ENCODE data around the gene CEP85.

CEP85 gene

GRCh38 chr1:26233903-26234643 is at the start of gene CEP85:
Gene CEP85 (plus strand): TSS chr1:26234200. CDS start chr1:26239784, 5,584 bp downstream.
- peak; percentile 98 for DNase-seq

- DNase-seq = no peak
These were observed 49.1 kb upstream of the CEP85 start for GRCh38 chr1:26184883-26185282.

GRCh38 chr1:26187882-26188281 is 46.1 kb upstream of the CEP85 start:
- DNase-seq = no peak

GRCh38 chr1:26188477-26188876 is 45.5 kb upstream of the CEP85 start:
- no peak for DNase-seq

GRCh38 chr1:26189331-26189730 is 44.7 kb upstream of the CEP85 start:
- no peak for DNase-seq

GRCh38 chr1:26189751-26190275 is 44.2 kb upstream of the CEP85 start:
- no peak for DNase-seq

- DNase-seq = no peak
These were observed 43.5 kb upstream of the CEP85 start, which contains the start of gene CATSPER4 for GRCh38 chr1:26190373-26190987. Gene CATSPER4 (plus strand): TSS chr1:26190602. CDS start chr1:26190628, 26 bp downstream.

GRCh38 chr1:26191739-26192138 is 42.3 kb upstream of the CEP85 start:
- no peak for DNase-seq

GRCh38 chr1:26195805-26196204 is 38.2 kb upstream of the CEP85 start:
- no peak for DNase-seq

- DNase-seq = no peak
These were observed 36.7 kb upstream of the CEP85 start for GRCh38 chr1:26197301-26197700.

- no peak for DNase-seq
These were observed 36.2 kb upstream of the CEP85 start for GRCh38 chr1:26197813-26198212.

GRCh38 chr1:26200413-26200812 is 33.6 kb upstream of the CEP85 start:
- DNase-seq = no peak

- DNase-seq = no peak
These were observed 30.2 kb upstream of the CEP85 start for GRCh38 chr1:26203642-26204318.

- DNase-seq = no peak
These were observed 23.7 kb upstream of the CEP85 start for GRCh38 chr1:26210147-26210870.

GRCh38 chr1:26212726-26213125 is 21.3 kb upstream of the CEP85 start:
- no peak for DNase-seq

GRCh38 chr1:26213335-26213905 is 20.6 kb upstream of the CEP85 start:
- no peak for DNase-seq

GRCh38 chr1:26215246-26215645 is 18.8 kb upstream of the CEP85 start:
- no peak for DNase-seq

- no peak for DNase-seq
These were observed 15.0 kb upstream of the CEP85 start for GRCh38 chr1:26218906-26219494.

GRCh38 chr1:26220199-26220912 is 13.6 kb upstream of the CEP85 start:
- DNase-seq = no peak

- DNase-seq = no peak
These were observed 12.9 kb upstream of the CEP85 start for GRCh38 chr1:26221094-26221493.

- DNase-seq = no peak
These were observed 9.4 kb upstream of the CEP85 start for GRCh38 chr1:26224606-26225005.

All from femur (tissue), 1 donor.